Measurements from ENCODE around the gene UGGT2.

Gene UGGT2, protein sequence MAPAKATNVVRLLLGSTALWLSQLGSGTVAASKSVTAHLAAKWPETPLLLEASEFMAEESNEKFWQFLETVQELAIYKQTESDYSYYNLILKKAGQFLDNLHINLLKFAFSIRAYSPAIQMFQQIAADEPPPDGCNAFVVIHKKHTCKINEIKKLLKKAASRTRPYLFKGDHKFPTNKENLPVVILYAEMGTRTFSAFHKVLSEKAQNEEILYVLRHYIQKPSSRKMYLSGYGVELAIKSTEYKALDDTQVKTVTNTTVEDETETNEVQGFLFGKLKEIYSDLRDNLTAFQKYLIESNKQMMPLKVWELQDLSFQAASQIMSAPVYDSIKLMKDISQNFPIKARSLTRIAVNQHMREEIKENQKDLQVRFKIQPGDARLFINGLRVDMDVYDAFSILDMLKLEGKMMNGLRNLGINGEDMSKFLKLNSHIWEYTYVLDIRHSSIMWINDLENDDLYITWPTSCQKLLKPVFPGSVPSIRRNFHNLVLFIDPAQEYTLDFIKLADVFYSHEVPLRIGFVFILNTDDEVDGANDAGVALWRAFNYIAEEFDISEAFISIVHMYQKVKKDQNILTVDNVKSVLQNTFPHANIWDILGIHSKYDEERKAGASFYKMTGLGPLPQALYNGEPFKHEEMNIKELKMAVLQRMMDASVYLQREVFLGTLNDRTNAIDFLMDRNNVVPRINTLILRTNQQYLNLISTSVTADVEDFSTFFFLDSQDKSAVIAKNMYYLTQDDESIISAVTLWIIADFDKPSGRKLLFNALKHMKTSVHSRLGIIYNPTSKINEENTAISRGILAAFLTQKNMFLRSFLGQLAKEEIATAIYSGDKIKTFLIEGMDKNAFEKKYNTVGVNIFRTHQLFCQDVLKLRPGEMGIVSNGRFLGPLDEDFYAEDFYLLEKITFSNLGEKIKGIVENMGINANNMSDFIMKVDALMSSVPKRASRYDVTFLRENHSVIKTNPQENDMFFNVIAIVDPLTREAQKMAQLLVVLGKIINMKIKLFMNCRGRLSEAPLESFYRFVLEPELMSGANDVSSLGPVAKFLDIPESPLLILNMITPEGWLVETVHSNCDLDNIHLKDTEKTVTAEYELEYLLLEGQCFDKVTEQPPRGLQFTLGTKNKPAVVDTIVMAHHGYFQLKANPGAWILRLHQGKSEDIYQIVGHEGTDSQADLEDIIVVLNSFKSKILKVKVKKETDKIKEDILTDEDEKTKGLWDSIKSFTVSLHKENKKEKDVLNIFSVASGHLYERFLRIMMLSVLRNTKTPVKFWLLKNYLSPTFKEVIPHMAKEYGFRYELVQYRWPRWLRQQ (N-terminal part only)

DNA sequence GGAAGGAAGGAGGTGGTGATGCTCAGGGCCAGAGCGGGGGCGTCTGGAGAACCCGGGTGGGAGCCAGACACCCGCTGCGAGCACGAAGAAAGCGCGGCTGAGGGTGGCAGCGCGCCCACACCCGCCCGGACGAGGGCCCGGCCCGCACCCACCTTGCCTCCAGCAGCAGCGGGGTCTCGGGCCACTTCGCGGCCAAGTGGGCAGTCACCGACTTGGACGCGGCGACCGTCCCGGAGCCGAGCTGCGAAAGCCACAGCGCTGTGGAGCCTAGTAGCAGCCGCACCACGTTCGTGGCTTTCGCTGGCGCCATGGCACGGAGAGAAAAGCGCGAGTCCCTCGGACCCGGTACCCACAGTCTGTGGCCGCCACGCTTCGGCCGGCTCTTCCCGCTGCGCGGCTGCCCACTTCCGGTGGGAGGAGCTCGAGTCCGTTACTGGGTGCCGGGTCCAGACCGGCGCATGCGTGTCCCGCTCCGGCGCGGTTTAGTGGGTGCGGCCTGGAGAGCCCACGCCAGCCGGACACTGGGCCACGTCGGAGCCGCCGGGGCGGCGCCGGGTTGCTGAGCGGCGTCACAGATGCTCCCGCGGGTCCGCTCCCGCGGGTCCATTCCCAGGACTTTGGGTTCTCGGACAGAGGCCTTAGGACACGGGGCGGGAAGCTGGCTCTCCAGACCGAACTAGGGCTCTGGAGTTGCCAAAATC is at the start of gene UGGT2:
UGGT2 (minus strand) TSS at position 399 of the 701 bp plus-strand sequence; CDS start at position 310, 89 bp downstream.
- TF ChIP-seq, protein P1, sequence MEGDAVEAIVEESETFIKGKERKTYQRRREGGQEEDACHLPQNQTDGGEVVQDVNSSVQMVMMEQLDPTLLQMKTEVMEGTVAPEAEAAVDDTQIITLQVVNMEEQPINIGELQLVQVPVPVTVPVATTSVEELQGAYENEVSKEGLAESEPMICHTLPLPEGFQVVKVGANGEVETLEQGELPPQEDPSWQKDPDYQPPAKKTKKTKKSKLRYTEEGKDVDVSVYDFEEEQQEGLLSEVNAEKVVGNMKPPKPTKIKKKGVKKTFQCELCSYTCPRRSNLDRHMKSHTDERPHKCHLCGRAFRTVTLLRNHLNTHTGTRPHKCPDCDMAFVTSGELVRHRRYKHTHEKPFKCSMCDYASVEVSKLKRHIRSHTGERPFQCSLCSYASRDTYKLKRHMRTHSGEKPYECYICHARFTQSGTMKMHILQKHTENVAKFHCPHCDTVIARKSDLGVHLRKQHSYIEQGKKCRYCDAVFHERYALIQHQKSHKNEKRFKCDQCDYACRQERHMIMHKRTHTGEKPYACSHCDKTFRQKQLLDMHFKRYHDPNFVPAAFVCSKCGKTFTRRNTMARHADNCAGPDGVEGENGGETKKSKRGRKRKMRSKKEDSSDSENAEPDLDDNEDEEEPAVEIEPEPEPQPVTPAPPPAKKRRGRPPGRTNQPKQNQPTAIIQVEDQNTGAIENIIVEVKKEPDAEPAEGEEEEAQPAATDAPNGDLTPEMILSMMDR (IDR thresholded peaks at IDR 0.05; ENCODE audit: extremely low read depth, missing control alignments): no peak
- peak; percentile 98 for DNase-seq (ENCODE audit: low spot score)

DNA sequence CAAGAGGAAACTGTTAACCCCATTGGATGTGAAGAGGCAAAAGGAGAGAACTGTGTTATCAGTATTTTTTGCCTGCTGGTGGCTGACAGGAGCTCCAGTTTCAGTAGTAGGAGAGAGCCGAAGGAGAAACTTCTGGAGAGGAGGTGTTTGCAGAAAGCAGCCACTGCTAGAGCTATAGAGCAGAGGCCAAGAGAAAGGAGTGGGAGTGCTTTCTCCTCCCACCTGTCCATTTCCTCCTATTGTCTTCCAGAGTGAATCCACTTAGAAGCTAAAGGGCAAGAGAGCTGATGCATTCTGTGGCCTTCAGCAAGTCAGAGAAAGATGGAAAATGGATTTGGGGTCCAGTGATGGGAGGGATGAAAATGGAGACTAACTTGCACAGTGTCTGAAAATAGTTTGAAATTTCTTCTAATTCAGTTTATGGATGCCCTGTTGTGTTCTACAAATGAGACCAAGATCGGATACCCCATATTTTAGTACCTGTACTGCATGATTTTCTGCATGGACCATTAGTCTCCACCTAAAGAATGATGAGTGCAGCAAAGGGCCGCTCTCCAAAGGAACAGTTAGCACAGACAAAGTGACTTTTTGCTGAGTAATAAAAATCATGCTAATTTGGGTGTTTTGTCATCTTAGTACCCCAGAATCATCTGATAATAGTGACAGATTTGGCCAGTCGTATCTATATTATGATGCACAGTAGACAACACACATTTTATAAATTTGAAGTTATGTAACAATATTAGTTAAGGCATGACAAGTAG is 47.4 kb upstream of the UGGT2 start:
- TF ChIP-seq, protein P1 (IDR thresholded peaks at IDR 0.05; ENCODE audit: extremely low read depth, missing control alignments): no peak

DNA sequence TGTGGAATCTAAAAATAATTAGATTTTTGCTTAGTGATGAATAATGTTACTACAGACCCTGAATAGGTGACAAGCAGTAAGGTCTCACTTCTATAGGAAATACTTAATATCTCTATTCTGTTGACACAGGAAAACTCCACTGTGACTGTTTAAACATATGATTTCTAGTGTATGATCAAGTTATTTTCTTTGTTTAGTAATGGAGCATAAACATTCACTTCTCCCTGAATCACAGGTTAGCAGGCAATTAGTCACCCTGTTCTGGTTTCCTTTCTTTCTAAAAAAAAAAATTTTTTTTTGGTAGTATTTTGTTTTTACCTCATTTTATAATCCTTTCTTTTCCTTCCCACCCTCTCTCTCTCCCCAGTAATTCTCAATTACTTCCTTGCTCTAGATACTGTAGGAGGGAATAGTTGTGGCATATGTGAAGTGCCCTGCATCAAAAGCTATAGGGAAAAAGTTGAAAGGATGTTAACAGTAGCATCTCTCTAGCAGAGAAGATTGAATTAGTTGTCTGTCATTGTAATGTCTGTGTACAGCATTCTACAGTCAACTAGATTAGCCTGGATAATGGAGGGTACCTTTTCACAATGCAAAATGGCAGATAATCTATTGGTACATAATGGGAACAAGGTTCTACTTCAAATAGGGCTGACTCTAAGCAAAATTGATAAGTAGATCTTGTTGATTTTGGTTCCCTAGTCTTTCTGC is 40.2 kb upstream of the UGGT2 start:
- TF ChIP-seq, protein P1 (IDR thresholded peaks at IDR 0.05; ENCODE audit: extremely low read depth, missing control alignments): no peak
- DNase-seq (ENCODE audit: low spot score): no peak

More for the DNA sequence above, 47.4 kb upstream of the UGGT2 start:
- no peak for DNase-seq (ENCODE audit: low spot score)

DNA sequence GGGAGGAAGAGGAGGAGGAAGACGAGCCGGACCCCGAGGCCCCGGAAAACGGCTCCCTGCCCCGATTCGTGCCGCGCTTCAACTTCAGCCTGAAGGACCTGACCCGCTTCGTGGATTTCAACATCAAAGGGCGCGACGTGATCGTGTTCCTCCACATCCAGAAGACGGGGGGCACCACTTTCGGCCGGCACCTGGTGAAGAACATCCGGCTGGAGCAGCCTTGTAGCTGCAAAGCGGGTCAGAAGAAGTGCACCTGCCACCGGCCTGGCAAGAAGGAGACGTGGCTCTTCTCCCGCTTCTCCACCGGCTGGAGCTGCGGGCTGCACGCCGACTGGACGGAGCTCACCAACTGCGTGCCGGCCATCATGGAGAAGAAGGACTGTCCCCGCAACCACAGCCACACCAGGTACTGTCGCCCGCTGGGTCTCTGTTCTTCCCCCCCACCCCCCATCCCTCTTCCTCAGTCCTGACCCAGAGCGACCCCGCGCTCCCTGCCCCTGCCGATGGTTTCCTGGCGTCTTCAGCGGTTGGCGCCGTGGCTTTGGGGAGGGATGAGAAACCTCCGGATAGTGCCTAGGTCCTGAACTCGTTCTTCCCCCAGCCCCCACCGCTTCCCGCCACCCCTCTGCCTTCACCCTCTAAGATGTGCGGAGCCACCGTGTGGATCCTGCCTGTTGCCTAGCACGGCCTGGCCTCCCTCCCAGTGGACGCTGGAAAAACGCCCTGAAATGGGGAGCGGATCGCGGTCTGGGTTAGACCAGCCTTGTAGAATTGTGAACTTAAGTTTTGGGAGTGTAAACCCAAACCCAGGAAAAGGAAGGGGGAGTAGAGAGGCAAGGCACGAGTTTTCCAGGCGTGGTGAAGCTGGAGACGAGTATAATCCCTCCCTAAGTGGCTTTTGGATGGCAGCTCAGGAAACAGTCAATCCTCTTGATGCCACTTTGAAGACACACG is 38.2 kb upstream of the UGGT2 start:
- DNase-seq (ENCODE audit: low spot score): peak; percentile 36
- TF ChIP-seq, protein P1 (IDR thresholded peaks at IDR 0.05; ENCODE audit: extremely low read depth, missing control alignments): no peak

DNA sequence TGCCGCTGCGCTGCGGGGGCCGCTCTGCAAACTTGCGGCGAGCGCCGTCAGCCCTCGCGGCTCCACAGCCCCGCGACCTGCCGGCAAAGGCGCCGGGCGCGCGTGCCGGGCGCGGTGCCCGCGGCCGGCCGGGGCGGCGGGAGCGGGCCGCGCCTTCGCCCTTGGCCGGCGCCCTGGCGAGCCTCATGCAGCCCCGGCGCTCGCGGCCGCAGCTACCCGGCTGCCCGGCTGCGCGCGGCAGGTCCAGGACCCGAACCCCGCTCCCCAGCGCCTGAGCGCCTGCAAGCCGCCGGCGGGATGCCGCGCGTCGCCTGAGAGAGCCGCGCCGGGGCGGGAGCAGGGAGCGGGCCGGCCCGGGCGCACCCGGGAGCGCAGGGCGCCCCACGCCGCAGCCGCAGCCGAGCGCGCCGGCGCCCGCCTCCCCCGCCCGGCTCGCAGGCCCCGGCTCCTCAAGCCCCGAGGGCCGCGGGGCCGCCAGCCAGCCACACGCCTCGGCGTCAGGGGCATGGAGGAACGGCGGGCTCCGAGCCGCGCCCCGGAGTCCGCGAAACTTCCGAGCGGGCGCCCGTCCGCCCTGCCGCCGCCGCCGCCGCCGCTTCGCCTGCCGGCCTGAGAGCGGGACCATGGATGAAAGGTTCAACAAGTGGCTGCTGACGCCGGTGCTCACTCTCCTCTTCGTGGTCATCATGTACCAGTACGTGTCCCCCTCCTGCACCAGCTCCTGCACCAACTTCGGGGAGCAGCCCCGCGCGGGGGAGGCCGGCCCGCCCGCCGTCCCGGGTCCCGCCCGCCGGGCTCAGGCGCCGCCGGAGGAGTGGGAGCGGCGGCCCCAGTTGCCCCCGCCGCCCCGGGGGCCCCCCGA is 37.3 kb upstream of the UGGT2 start:
- TF ChIP-seq, protein P1 (IDR thresholded peaks at IDR 0.05; ENCODE audit: extremely low read depth, missing control alignments): no peak
- peak; percentile 73 for DNase-seq (ENCODE audit: low spot score)

Data from GM20000 (cell line).